Pulmonary artery endothelial cell (primary cell): ENCODE results near the gene CTPS1. TPM values are rescaled to one million over a fixed set of nuclear protein-coding genes. Genes with fewer than 3 reads are reported as not detected.

Experiments used
- DNase-seq: peaks from one replicate; pipeline ENCODE4 v3.0.0-alpha.2; 2011; ENCODE audit warnings: low read depth, low spot score
- total RNA-seq: library from RNA; depleted of rRNA; stranded (reverse); fragments of >200 nt; gene quantifications from 2 replicates; pipeline ENCODE4 v1.2.3, GENCODE V29; 2014

The CTPS1 gene
- total RNA-seq, 1 donor from 2014 or later = 49.1 TPM

- no peak for DNase-seq
Observed at GRCh38 chr1:40965531-40965930, 14.0 kb upstream of the CTPS1 start.

- no peak for DNase-seq
Observed at GRCh38 chr1:40966417-40966816, 13.1 kb upstream of the CTPS1 start.

- no peak for DNase-seq
Observed at GRCh38 chr1:40969445-40969844, 10.1 kb upstream of the CTPS1 start.

- DNase-seq = no peak
Observed at GRCh38 chr1:40971966-40972365, 7.5 kb upstream of the CTPS1 start.

GRCh38 chr1:40973912-40974311 lies 5.6 kb upstream of the CTPS1 start:
- DNase-seq = no peak

- DNase-seq = no peak
Observed at GRCh38 chr1:40974945-40975344, 4.6 kb upstream of the CTPS1 start.

GRCh38 chr1:40976952-40977690 lies 2.4 kb upstream of the CTPS1 start:
- DNase-seq = no peak

GRCh38 chr1:40977716-40978115 lies 1.8 kb upstream of the CTPS1 start:
- DNase-seq = no peak

GRCh38 chr1:40978886-40979240 lies 633 bp upstream of the CTPS1 start:
- no peak for DNase-seq

GRCh38 chr1:40980068-40980452 lies 564 bp downstream of the CTPS1 start:
- no peak for DNase-seq

- DNase-seq = no peak
Observed at GRCh38 chr1:40980453-40981121, 1.1 kb downstream of the CTPS1 start.

- no peak for DNase-seq
Observed at GRCh38 chr1:40981691-40982448, 2.4 kb downstream of the CTPS1 start.

GRCh38 chr1:40982721-40983120 lies 3.2 kb downstream of the CTPS1 start:
- DNase-seq = no peak

- DNase-seq = no peak
Observed at GRCh38 chr1:40983286-40983685, 3.8 kb downstream of the CTPS1 start.

- DNase-seq = no peak
Observed at GRCh38 chr1:40984066-40984465, 4.6 kb downstream of the CTPS1 start.

- no peak for DNase-seq
Observed at GRCh38 chr1:40984531-40984930, 5.0 kb downstream of the CTPS1 start.

- no peak for DNase-seq
Observed at GRCh38 chr1:40985161-40985560, 5.7 kb downstream of the CTPS1 start.

GRCh38 chr1:40985875-40986274 lies 6.4 kb downstream of the CTPS1 start:
- no peak for DNase-seq

GRCh38 chr1:40986328-40986783 lies 6.9 kb downstream of the CTPS1 start:
- DNase-seq = no peak

GRCh38 chr1:40986956-40987355 lies 7.5 kb downstream of the CTPS1 start:
- no peak for DNase-seq

- no peak for DNase-seq
Observed at GRCh38 chr1:40987439-40988276, 8.2 kb downstream of the CTPS1 start.

GRCh38 chr1:40988280-40988679 lies 8.8 kb downstream of the CTPS1 start:
- DNase-seq = no peak
